ENCODE results near the gene UPK3B.
"Not testable (repeated sequence)": the region's sequence is repeated elsewhere in the genome, so short reads cannot be mapped to it uniquely, and the experiment has no call there.

Gene UPK3B

DNA sequence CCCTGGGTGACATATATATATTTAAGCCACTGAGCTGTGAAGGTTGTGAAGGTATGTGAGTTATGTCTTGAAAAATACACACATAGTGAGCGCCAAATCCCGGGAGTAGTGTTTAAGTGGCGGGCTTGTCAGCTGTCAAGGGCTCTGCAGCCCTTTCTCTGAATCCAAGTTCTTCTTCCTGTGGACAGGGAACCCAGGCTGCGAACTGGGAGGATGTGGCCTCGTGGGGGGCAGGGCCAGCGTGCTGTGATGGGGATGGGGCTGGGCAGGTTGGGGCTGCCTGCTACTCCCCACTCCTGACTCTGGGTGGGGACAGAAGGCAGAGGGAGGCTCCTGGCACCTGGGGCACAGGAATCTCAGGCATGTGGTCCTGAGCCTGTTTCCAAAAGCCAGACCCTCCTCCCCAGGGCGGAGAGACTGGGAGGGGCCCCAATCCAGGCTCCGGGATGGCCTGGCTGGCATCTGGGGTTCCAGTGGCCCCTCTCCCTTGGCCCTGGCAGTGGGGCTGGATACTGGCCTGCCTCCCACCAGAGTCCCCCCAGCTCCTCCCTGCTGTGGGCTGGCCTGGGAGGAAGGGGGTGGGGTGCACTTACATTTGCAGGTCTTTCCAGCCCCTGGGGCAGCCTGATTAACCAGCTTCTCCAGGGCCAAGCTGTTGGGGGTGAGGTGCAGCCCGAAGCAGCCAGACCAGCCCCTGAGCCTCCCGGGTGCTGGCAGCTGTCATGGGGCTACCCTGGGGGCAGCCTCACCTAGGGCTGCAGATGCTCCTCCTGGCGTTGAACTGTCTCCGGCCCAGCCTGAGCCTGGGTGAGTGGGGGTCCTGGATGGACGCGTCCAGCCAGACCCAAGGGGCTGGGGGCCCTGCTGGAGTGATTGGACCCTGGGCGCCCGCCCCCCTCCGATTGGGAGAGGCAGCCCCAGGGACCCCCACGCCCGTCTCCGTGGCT is at the start of gene UPK3B:
Gene UPK3B (plus strand): TSS at position 622 of the 947 bp plus-strand sequence. CDS start 101 bp downstream, at position 723.
- DNase-seq: no peak

GRCh38 chr7:76460767-76461166 is 49.6 kb upstream of the UPK3B start:
- not testable (repeated sequence) for DNase-seq

GRCh38 chr7:76461464-76462101 is 48.8 kb upstream of the UPK3B start, which contains the start of gene DTX2:
DTX2 (plus strand) TSS chr7:76461709; CDS start chr7:76480510, 18,801 bp downstream.
- peak; percentile 12 for DNase-seq

DNA sequence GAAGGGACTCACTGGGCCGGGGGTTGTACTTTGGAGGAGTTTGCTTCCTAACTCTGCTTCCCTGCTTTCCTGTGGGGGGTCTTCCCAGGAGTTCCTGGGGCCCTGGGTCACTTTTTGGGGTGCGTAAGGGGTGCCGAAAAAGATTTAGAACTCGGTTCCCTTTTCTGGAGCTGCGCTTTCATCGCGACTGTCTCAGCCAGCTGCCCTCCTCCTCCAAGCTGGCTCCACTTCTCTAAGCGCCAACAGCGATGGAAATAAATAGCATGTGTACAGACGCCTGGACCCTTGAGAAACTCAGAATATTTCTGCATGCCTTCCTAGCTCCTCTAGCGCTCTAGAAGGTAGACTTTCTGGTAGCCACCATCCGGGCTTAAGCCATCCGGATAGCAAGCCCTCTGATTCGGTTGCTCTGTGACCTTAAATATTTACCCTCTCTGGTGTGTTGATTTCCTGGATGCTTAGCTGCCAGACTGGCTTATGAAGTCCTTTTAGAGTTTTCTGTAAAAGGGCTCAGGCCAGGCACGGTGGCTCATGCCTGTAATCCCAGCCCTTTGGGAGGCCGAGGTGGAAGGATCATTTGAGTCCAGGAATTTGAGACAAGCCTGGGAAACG is 48.0 kb upstream of the UPK3B start:
- not testable (repeated sequence) for DNase-seq

DNA sequence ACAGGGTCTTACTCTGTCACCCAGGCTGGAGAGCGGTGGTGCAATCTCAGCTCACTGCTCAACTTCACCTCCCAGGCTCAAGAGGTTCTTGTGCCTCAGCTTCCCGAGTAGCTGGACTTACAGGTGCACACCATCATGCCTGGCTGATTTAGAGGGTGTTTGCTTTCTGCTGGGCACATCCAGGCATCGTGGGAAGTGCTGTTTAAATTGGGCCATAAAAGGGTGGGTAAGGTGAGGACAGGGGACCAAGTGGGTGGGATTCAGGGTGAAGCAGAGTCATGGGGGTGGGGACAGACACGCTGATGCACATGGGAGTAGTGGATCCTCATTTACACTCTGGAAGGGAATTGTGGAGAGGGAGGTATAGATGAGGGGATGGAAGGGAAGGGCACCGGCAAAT is 45.4 kb upstream of the UPK3B start:
- DNase-seq: not testable (repeated sequence)

DNA sequence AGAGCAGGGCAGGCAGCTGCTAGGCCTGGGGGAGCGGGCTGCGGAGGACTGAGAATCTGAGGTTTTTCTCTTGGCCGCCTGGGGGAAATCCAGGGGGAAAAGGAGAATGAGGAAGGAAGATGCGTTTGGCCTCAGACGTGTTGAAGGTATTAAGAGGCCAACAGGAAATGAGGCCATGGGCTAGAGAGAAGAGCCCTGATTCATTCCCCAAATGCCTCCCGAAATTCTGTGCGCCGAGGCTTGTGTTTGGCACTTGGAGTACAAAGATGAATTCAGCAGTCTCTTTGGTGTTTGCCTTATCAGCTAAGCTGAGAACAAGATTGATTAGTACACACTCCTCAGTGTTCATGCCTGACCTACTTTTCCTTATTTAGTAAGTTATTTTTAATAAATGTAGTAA is 44.4 kb upstream of the UPK3B start:
- DNase-seq: not testable (repeated sequence)

DNA sequence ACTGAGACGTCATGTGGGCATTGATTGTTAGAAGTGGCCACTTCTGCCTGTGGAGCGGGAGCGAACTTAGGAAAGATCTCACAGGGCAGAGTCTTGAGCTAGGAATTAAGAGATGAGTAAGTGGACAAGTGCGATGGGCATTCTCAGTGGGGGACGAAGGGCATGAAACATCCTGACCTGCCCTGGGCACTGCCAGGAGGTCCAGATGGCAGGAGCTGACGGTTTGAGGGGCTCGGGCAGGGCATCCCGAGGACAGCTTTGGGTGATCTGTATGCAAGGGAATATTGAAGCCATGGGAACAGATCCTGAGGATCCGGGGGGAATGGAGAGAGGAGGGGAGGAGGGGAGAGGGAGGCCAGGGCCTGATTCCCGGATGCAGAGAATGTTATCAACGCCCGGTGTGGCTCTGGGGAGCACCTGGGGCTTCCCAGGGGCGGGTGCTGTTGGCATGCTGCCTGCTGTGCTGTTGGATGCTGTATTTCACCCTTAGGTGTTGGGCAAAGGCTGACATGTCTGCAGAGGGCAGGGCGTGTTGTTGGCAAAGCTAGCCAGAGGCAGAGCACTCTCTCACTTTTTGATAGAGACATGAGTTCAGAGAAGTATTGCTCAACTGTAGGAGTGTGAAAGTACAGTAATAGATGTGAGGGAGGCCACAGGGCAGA is 42.5 kb upstream of the UPK3B start:
- DNase-seq: not testable (repeated sequence)

DNA sequence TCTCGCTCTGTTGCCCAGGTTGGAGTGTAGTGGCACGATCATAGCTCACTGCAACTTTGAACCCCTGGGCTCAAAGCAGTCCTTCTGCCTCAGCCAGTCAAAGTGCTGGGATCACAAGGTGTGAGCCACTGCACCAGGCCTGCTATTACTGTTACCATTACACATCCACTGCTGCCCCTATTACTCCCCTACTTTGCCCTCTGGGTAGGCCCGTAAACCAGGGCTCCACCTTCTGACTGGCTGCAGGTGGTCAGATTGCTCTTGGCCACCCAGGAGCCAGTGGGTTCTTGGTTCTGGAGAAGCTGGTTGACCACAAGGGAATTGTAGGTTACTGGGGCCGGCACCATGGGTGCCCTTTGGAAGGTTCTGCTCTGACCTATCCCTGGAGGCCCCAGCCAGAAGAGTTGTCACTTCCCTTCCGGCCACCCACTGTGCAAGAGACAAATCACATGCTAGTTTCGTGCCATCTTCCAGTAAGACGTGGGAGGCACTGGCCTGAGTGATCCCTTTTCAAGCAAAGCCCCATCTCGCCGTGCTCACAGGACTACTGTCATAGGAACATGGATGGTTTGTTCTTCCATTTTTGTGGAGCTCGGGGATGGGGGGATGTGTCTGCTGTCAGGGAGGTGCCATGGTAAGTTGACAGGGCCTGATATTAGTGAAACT is 38.7 kb upstream of the UPK3B start:
- DNase-seq: not testable (repeated sequence)

DNA sequence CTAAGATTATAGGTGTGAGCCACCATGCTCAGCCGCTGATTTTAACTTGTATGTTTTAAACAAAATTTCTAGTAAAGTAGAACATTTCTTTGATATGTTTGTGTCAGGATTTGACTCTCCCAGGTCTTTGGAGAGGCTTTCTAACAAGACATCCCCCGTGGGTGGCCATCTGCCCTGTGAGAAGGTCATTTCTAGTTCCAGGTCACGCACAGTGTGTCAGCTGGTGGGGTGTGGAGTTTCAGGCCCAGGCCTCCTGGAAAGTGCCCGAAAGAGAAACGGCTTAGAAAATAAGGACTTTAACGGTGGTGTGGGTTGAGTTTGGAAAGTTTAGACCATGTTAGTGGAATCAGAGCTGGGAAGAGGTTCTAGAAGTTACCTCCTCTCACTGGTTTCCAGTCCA is 37.3 kb upstream of the UPK3B start:
- not testable (repeated sequence) for DNase-seq

GRCh38 chr7:76476280-76476679 is 34.1 kb upstream of the UPK3B start:
- not testable (repeated sequence) for DNase-seq

DNA sequence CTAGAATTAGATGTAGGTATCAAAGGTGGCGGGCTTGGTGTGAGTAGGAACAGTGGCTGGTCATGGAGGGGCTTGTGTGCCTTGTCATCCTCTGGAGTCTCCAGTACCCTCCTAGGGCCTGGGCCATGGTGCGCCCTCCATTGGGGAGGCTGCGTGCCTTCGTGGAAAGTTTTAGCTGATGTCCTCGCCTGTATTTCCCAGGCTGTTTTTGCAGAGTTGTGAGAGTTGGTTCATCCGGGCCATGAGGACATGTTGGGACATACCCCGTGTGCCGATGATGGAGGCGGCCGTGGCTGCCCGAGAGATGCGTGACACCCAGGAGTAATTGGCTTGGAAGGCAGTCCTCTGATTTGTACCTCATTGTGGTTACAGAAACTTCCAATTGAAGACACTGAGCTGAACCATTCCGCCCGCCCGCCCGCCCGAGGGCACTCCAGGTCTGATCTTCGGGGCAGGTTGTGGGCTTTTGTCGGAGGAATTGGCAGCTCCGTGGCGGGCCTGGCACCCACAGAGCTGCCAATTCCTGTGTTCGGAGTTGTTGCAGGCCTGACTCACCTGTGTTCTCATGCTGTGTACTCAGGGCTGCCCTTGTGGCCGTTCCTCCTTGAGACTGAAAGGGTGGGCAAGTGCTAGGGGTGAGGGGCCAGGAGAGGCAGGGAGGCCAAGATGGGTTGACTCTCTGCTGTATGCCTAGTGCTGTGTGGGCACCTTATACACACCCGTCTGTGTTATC is 33.4 kb upstream of the UPK3B start:
- DNase-seq: not testable (repeated sequence)

DNA sequence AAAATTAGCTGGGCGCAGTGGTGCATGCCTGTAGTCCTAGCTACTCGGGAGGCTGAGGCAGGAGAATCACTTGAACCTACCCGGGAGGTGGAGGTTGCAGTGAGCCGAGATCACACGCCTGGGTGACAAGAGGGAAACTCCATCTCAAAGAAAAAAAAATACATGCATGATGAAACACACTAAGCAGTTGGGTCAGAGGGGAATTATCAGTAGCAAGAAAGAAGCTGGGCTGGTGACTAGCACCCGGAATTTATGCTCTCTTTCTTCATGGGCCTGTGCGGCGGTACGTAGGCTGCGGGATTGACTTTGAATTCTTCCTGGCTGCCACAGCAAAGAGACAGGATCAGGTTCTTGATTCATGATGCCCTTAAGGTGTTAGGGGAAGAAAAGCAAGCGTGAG is 30.7 kb upstream of the UPK3B start:
- not testable (repeated sequence) for DNase-seq

- not testable (repeated sequence) for DNase-seq
Observed at GRCh38 chr7:76480403-76481253, 29.7 kb upstream of the UPK3B start.

- DNase-seq: not testable (repeated sequence)
Observed at GRCh38 chr7:76482660-76483059, 27.7 kb upstream of the UPK3B start.

DNA sequence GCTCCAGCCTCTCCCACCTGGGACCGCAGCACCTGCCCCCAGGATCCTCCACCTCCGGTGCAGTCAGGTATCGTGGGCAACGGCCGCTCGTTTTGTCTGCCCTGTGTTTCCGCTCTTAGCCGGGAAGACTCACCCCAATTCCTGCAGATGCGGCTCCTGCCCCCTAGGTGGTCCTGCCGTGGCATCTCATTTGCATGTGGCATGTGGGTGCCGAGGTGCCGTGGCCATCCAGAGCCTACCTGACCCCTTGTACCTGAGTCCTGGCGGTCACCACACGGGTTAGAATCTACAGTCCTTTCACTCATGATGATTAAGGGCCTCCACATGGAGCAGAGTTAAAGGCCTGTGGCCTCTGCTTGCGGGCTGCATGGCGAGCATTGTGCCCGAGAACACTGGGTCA is 27.3 kb upstream of the UPK3B start:
- not testable (repeated sequence) for DNase-seq

DNA sequence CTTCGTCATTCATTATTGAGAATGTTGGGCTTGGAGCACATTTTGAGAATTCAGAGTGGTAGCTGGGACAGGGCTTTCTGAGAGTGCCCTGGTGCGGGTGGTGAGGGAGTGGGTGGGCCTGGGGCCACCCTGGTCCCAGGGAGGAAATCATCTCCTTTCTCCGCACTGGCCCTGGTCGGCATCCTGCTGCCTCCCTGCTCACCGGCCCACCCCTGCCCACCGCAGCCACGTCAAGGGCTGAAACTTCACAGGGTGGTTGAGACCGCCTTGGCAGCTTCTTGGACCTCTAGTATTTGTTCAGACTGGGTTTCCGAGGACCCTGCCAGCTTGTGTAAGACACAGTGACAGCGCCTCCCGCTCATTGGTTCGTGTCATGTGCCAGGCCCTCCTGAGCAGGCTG is 25.9 kb upstream of the UPK3B start:
- DNase-seq: not testable (repeated sequence)

DNA sequence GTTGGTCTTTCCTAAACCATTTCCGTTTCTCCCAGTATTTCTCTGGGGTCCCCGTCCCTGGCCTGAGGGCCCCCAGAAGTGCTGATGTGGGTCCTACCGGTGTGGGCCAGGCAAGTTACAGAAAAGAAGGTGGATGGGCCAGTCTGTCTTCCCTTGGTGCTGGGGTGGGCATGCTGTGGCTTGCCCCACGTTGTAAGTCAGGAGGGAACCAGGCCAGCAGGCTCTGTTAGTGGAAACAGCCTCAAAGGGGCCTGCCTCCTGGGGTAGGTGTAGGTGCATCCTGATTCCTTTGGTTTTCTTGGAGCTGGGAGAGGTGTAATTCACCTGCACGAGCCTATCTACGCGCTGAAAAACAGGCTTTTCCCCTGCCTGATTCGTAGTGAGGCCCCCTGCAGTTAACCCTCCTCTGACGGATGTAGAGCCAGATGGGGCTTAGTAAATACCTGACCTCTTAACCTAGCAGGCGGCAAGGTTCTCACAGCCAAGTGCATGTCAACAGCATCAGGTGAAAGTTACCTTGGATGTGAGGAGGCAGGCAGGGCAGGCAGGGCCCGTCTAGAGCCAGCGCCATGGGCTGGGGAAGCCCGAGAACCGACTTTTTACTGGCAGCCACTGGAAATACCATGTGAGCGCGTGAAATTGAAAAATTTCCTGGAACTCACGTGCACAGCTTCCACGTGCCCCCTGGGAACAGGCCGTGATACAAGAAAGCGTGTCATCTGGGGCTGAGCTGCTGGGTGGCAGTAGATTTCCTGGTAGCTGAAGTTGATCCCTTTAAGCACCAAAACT is 24.3 kb upstream of the UPK3B start:
- DNase-seq: not testable (repeated sequence)

- peak; percentile 31 for DNase-seq
Observed at GRCh38 chr7:76486618-76487017, 23.7 kb upstream of the UPK3B start.

DNA sequence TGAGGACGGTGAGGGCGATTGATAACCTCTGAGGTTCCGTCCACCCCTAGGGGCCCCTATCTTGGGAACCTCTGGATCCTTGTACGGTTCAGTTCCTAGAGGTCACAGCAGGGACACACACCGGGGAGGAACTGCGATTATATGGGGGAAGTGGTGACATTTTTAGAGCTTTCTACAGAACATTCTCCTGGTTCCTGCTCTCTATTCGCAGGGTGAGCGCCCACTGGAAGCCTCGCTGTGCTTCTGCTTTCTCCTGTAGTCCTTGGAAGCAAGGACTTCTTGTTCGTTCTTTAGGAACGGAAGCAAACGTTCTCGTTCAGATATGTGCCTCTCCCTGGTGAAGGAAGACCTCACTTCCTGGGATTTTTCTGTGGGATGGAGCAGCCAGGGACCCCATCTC is 22.4 kb upstream of the UPK3B start:
- DNase-seq: not testable (repeated sequence)

DNA sequence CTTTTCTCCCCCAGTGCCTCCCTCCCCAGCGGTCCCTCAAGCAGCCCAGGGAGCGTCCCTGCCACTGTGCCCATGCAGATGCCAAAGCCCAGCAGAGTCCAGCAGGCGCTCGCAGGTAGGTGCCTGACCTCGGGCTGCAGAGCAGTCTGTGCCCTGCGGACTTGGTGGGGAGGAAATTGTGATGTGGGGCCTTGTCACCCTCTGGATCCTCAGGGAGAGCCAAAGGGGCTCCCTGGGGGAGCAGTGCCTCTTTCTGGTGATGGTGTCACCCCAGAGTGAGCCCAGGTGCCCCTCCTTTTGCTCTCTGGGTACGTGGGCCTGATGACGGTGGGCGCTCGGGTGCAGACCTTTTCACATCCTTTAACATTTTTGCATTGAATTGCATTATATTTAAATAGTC is 18.2 kb upstream of the UPK3B start:
- not testable (repeated sequence) for DNase-seq

Measured in CD4-positive, alpha-beta T cell treated with Interferon gamma for 1 hour (primary cell).